HEK293 (cell line): ENCODE results near the gene ELOVL6.

Experiments
- CTCF ChIA-PET: fragments of 350-600 bp; formaldehyde crosslinking; extraction: SDS; loops from one replicate; lab custom pipeline; 2021; ENCODE audit warnings: antibody characterized with exemption; lab: Yijun Ruan, JAX
- POLR2A ChIA-PET: fragments of 300-600 bp; formaldehyde crosslinking; extraction: SDS; loops from one replicate; lab custom pipeline; 2020; ENCODE audit warnings: antibody characterized with exemption, inconsistent platforms; lab: Yijun Ruan, JAX
- H3K27ac ChIP-seq: fragments of 200-500 bp; sonication (Bioruptor generic); 2 replicates; pipeline ENCODE4 v1.5.1; 2014; ENCODE audit warnings: low read depth, low read length, control low read depth, inconsistent platforms; ENCODE audit errors: extremely low read depth
- H3K36me3 ChIP-seq, 2 experiments: fragments of 200-500 bp in 1 of 2; sonication (Bioruptor generic) in 1 of 2; 1 replicate in 1 of 2; 2 replicates in 1 of 2; pipeline ENCODE4 v1.5.1; 2014 to 2017; ENCODE audit warnings: inconsistent platforms in 2 of 2, low read length in 2 of 2; ENCODE audit not compliant: control insufficient read depth in 2 of 2, insufficient read depth in 1 of 2
- H3K4me1 ChIP-seq: fragments of 200-500 bp; sonication (Bioruptor generic); 2 replicates; pipeline ENCODE4 v1.5.1; 2014; ENCODE audit warnings: mild to moderate bottlenecking, low read length, inconsistent platforms; ENCODE audit not compliant: control insufficient read depth, insufficient read depth
- H3K4me3 ChIP-seq: 2 replicates; pipeline ENCODE4 v1.5.1; 2011; ENCODE audit warnings: low read depth, mild to moderate bottlenecking, control low read depth, low read length, moderate library complexity
- H3K9me3 ChIP-seq: fragments of 200-500 bp; sonication (Bioruptor generic); 2 replicates; pipeline ENCODE4 v1.5.1; 2014; ENCODE audit warnings: low read depth, low read length, inconsistent platforms; ENCODE audit not compliant: control insufficient read depth, insufficient read depth
- GLI4 ChIP-seq: fragments of 450-650 bp; formaldehyde crosslinking; IDR thresholded peaks from 2 replicates; pipeline ENCODE4 v1.5.1; 2016; ENCODE audit warnings: missing biosample characterization, missing genetic modification characterization
- GLIS2 ChIP-seq: fragments of 450-650 bp; formaldehyde crosslinking; IDR thresholded peaks from 2 replicates; pipeline ENCODE4 v1.5.1; 2016; ENCODE audit warnings: missing biosample characterization, missing genetic modification characterization
- IKZF3 ChIP-seq: fragments of 450-650 bp; IDR thresholded peaks from 2 replicates; pipeline ENCODE4 v1.5.0; 2018; ENCODE audit warnings: missing biosample characterization, mild to moderate bottlenecking, missing genetic modification characterization, moderate library complexity
- KLF9 ChIP-seq: fragments of 450-650 bp; formaldehyde crosslinking; IDR thresholded peaks from 2 replicates; pipeline ENCODE4 v1.5.1; 2016; ENCODE audit warnings: missing biosample characterization, missing genetic modification characterization, low read depth
- TRIM28 ChIP-seq: IDR thresholded peaks from 2 replicates; pipeline ENCODE4 v1.6.1; 2011; ENCODE audit warnings: low read length, control low read depth, borderline replicate concordance
- WT1 ChIP-seq: fragments of 450-650 bp; formaldehyde crosslinking; IDR thresholded peaks from 2 replicates; pipeline ENCODE4 v1.5.1; 2016; ENCODE audit warnings: missing biosample characterization, missing genetic modification characterization
- ZBTB44 ChIP-seq: fragments of 450-650 bp; IDR thresholded peaks from 2 replicates; pipeline ENCODE4 v1.5.1; 2018; ENCODE audit warnings: missing biosample characterization, mild to moderate bottlenecking, missing genetic modification characterization
- ZFP37 ChIP-seq: fragments of 450-650 bp; formaldehyde crosslinking; IDR thresholded peaks from 2 replicates; pipeline ENCODE4 v1.5.1; 2016; ENCODE audit warnings: missing biosample characterization, missing genetic modification characterization
- ZNF146 ChIP-seq: fragments of 450-650 bp; formaldehyde crosslinking; IDR thresholded peaks from 2 replicates; pipeline ENCODE4 v1.5.1; 2016; ENCODE audit warnings: missing biosample characterization, missing genetic modification characterization
- ZNF324 ChIP-seq: fragments of 450-650 bp; formaldehyde crosslinking; IDR thresholded peaks from 2 replicates; pipeline ENCODE4 v1.5.1; 2016; ENCODE audit warnings: missing biosample characterization, missing genetic modification characterization
- ZNF518A ChIP-seq: fragments of 450-650 bp; formaldehyde crosslinking; conservative IDR thresholded peaks from 2 replicates; pipeline ENCODE4 v1.5.1; 2016; ENCODE audit warnings: low read depth, missing biosample characterization, missing genetic modification characterization
- ZNF549 ChIP-seq: fragments of 450-650 bp; IDR thresholded peaks from 2 replicates; pipeline ENCODE4 v1.5.1; 2018; ENCODE audit warnings: missing biosample characterization, missing genetic modification characterization, mild to moderate bottlenecking, inconsistent platforms, moderate library complexity
- ZNF585B ChIP-seq: fragments of 450-650 bp; formaldehyde crosslinking; IDR thresholded peaks from 2 replicates; pipeline ENCODE4 v1.5.1; 2016; ENCODE audit warnings: missing biosample characterization, missing genetic modification characterization
- ZNF664 ChIP-seq: fragments of 450-650 bp; formaldehyde crosslinking; IDR thresholded peaks from 2 replicates; pipeline ENCODE4 v1.5.1; 2016; ENCODE audit warnings: missing biosample characterization, missing genetic modification characterization
- TF ChIP-seq, protein P1 (sequence below): fragments of 450-650 bp; formaldehyde crosslinking; IDR thresholded peaks from 2 replicates; pipeline ENCODE4 v1.5.1; 2016; ENCODE audit warnings: missing biosample characterization, missing genetic modification characterization
- TF ChIP-seq, protein P2 (sequence below): fragments of 450-650 bp; formaldehyde crosslinking; IDR thresholded peaks from 2 replicates; pipeline ENCODE4 v1.5.1; 2016; ENCODE audit warnings: missing biosample characterization, missing genetic modification characterization
- TF ChIP-seq, protein P3 (sequence below): fragments of 450-650 bp; formaldehyde crosslinking; IDR thresholded peaks from 2 replicates; pipeline ENCODE4 v1.5.1; 2017; ENCODE audit warnings: missing biosample characterization, missing genetic modification characterization

ELOVL6 gene

DNA sequence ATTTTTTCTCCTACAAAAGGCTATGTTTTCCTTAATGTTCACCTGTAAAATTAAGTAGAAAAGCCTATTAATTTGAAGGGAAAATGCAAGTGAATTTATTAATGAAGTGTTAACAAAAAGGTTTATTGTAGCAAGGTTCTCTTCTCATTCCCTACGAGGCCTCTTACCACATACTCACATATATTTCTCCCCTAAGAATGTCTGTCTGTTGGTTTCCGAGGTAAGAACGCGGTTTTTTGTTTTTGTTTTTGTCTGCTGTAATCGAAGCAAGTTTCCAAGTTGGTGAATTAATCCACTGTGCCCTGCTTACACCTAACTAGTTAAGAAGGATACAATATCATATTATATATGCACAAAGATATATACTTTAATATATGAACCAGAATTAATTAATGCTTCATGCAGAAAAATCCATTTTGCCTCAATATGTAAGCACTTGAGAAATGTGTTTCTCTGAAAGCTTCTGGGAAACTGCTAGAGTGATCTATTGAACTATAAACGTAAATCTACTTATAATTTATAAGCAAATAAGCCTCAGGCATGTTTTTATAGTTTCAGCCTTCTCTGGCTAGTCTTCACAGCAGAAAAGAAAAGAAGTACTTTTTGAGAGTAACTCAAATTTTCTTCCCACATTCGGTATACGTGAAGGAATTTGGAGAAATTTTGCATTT lies 164.9 kb downstream of the ELOVL6 start (continued):
- TF ChIP-seq ZNF518A (tag by site-specific recombination) (no peak), TRIM28 (no peak), ZNF585B (tag by site-specific recombination) (no peak), ZNF549 (tag by site-specific recombination) (no peak)
- TF ChIP-seq, protein P1, sequence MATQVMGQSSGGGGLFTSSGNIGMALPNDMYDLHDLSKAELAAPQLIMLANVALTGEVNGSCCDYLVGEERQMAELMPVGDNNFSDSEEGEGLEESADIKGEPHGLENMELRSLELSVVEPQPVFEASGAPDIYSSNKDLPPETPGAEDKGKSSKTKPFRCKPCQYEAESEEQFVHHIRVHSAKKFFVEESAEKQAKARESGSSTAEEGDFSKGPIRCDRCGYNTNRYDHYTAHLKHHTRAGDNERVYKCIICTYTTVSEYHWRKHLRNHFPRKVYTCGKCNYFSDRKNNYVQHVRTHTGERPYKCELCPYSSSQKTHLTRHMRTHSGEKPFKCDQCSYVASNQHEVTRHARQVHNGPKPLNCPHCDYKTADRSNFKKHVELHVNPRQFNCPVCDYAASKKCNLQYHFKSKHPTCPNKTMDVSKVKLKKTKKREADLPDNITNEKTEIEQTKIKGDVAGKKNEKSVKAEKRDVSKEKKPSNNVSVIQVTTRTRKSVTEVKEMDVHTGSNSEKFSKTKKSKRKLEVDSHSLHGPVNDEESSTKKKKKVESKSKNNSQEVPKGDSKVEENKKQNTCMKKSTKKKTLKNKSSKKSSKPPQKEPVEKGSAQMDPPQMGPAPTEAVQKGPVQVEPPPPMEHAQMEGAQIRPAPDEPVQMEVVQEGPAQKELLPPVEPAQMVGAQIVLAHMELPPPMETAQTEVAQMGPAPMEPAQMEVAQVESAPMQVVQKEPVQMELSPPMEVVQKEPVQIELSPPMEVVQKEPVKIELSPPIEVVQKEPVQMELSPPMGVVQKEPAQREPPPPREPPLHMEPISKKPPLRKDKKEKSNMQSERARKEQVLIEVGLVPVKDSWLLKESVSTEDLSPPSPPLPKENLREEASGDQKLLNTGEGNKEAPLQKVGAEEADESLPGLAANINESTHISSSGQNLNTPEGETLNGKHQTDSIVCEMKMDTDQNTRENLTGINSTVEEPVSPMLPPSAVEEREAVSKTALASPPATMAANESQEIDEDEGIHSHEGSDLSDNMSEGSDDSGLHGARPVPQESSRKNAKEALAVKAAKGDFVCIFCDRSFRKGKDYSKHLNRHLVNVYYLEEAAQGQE: no peak

GRCh38 chr4:110032603-110033002 lies 165.8 kb downstream of the ELOVL6 start:
- Histone ChIP-seq H3K4me1 (no peaks in the 10 kb centered on the region), H3K27ac (no peak overlapping the region), H3K9me3 (no peaks in the 10 kb centered on the region), H3K4me3 (no peak overlapping the region), H3K36me3 (no peaks in the 10 kb centered on the region)
- ChIA-PET CTCF (no interaction called here), POLR2A (interaction anchor here (0.7 kb wide), 1 partner anchor 564 kb away, joined by 3 read pairs; no protein-coding TSS in a partner anchor)
- TF ChIP-seq, protein P2, sequence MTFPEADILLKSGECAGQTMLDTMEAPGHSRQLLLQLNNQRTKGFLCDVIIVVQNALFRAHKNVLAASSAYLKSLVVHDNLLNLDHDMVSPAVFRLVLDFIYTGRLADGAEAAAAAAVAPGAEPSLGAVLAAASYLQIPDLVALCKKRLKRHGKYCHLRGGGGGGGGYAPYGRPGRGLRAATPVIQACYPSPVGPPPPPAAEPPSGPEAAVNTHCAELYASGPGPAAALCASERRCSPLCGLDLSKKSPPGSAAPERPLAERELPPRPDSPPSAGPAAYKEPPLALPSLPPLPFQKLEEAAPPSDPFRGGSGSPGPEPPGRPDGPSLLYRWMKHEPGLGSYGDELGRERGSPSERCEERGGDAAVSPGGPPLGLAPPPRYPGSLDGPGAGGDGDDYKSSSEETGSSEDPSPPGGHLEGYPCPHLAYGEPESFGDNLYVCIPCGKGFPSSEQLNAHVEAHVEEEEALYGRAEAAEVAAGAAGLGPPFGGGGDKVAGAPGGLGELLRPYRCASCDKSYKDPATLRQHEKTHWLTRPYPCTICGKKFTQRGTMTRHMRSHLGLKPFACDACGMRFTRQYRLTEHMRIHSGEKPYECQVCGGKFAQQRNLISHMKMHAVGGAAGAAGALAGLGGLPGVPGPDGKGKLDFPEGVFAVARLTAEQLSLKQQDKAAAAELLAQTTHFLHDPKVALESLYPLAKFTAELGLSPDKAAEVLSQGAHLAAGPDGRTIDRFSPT (tag by site-specific recombination): no peak
- TF ChIP-seq GLIS2 (tag by site-specific recombination): no peak
- no peak for TF ChIP-seq KLF9 (tag by site-specific recombination)
- no peak for TF ChIP-seq WT1 (tag by site-specific recombination)
- TF ChIP-seq, protein P3, sequence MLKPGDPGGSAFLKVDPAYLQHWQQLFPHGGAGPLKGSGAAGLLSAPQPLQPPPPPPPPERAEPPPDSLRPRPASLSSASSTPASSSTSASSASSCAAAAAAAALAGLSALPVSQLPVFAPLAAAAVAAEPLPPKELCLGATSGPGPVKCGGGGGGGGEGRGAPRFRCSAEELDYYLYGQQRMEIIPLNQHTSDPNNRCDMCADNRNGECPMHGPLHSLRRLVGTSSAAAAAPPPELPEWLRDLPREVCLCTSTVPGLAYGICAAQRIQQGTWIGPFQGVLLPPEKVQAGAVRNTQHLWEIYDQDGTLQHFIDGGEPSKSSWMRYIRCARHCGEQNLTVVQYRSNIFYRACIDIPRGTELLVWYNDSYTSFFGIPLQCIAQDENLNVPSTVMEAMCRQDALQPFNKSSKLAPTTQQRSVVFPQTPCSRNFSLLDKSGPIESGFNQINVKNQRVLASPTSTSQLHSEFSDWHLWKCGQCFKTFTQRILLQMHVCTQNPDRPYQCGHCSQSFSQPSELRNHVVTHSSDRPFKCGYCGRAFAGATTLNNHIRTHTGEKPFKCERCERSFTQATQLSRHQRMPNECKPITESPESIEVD (tag by site-specific recombination): no peak
- TF ChIP-seq ZNF146: no peak
- TF ChIP-seq ZFP37 (tag by site-specific recombination): no peak
- no peak for TF ChIP-seq GLI4
- TF ChIP-seq ZNF664: no peak
- TF ChIP-seq ZBTB44 (tag by site-specific recombination): no peak
- no peak for TF ChIP-seq ZNF324 (tag by site-specific recombination)
- TF ChIP-seq TRIM28: no peak
- TF ChIP-seq IKZF3 (tag by site-specific recombination): no peak
